HFF-Myc (cell line): ENCODE data around the gene ZDHHC13.

ENCODE experiments used
- DNase-seq: peaks from one replicate; pipeline ENCODE4 v3.0.0-alpha.2; 2011; ENCODE audit warnings: low read depth; ENCODE audit errors: extremely low read depth
- H3K4me3 ChIP-seq: replicated peaks from 2 replicates; pipeline ENCODE4 v1.5.1; 2011; ENCODE audit warnings: low read depth, mild to moderate bottlenecking, control low read depth, low read length
- CTCF ChIP-seq: IDR thresholded peaks from 2 replicates; pipeline ENCODE4 v1.5.1; 2012; ENCODE audit warnings: mild to moderate bottlenecking, low read depth, low read length, control low read depth; ENCODE audit errors: missing control alignments

ZDHHC13 gene

GRCh38 chr11:19164881-19165280 lies 47.9 kb downstream of the ZDHHC13 start:
- TF ChIP-seq CTCF, result no peak
- no peak overlapping the region for H3K4me3 ChIP-seq

GRCh38 chr11:19168090-19168489 lies 51.1 kb downstream of the ZDHHC13 start:
- DNase-seq, result no peak
- no peak overlapping the region for H3K4me3 ChIP-seq
- no peak for TF ChIP-seq CTCF

More at GRCh38 chr11:19164881-19165280, 47.9 kb downstream of the ZDHHC13 start:
- no peak for DNase-seq

- no peak for DNase-seq
- no peak for TF ChIP-seq CTCF
- no peak overlapping the region for H3K4me3 ChIP-seq
Measured at GRCh38 chr11:19173004-19173689, 56.2 kb downstream of the ZDHHC13 start.

GRCh38 chr11:19173964-19174638 lies 57.1 kb downstream of the ZDHHC13 start:
- no peak for TF ChIP-seq CTCF
- no peak for DNase-seq
- no peak overlapping the region for H3K4me3 ChIP-seq

- DNase-seq, result no peak
- no peak overlapping the region for H3K4me3 ChIP-seq
- no peak for TF ChIP-seq CTCF
Measured at GRCh38 chr11:19176629-19177186, 59.7 kb downstream of the ZDHHC13 start.

- no peak for TF ChIP-seq CTCF
- DNase-seq, result no peak
- H3K4me3 ChIP-seq, result no peak overlapping the region
Measured at GRCh38 chr11:19181531-19182261, 64.7 kb downstream of the ZDHHC13 start.
